Panc1 (cell line): ENCODE measurements around the gene HP. TPM values are rescaled to one million over a fixed set of nuclear protein-coding genes. Genes with fewer than 3 reads are reported as not detected.

Experiments used
- ATAC-seq: fragments of 200-7000 bp; cut with Tn5 transposase; 2 replicates; pipeline ENCODE4 v1.9.1; 2020; ENCODE audit warnings: mild to moderate bottlenecking, moderate library complexity
- BruUV-seq: library from RNA; stranded (reverse); fragments of 400-500 nt; replicated peaks from 2 replicates; lab custom pipeline; 2021; lab: Mats Ljungman, UMichigan
- CTCF ChIA-PET: fragments of 300-600 bp; sonication (Branson Sonifier 250); formaldehyde crosslinking; loops from one replicate; lab custom pipeline; 2022; ENCODE audit warnings: antibody characterized with exemption; lab: Charles Lee
- POLR2A ChIA-PET: fragments of 300-600 bp; sonication (Branson Sonifier 250); formaldehyde crosslinking; loops from one replicate; lab custom pipeline; 2022; ENCODE audit warnings: antibody characterized with exemption; lab: Charles Lee
- DNase-seq: peaks from one replicate; pipeline ENCODE4 v3.0.0-alpha.2; 2010; ENCODE audit warnings: low read depth, low spot score
- H3K27ac ChIP-seq: 2 replicates; pipeline ENCODE4 v1.5.1; 2011; ENCODE audit warnings: mild to moderate bottlenecking, low read length, inconsistent platforms
- H3K27me3 ChIP-seq: fragments of 200-500 bp; sonication (Bioruptor generic); 2 replicates; pipeline ENCODE4 v1.6.0; 2014; ENCODE audit warnings: low read length, inconsistent platforms; ENCODE audit not compliant: control insufficient read depth, insufficient read depth
- H3K36me3 ChIP-seq: fragments of 200-500 bp; sonication (Bioruptor generic); 2 replicates; pipeline ENCODE4 v1.5.1; 2014; ENCODE audit warnings: inconsistent platforms, mild to moderate bottlenecking, low read length, moderate library complexity; ENCODE audit not compliant: control insufficient read depth, insufficient read depth
- H3K4me1 ChIP-seq: 2 replicates; pipeline ENCODE4 v1.5.1; 2011; ENCODE audit warnings: inconsistent platforms, mild to moderate bottlenecking, low read length, moderate library complexity; ENCODE audit not compliant: control insufficient read depth, insufficient read depth
- H3K4me3 ChIP-seq, 2 experiments: 2 replicates each; pipeline ENCODE4 v1.5.1; 2011 to 2012; ENCODE audit warnings: low read depth in 2 of 2, low read length in 2 of 2, mild to moderate bottlenecking in 2 of 2, inconsistent platforms in 1 of 2, moderate library complexity in 1 of 2
- H3K9me3 ChIP-seq: fragments of 200-500 bp; sonication (Bioruptor generic); 2 replicates; pipeline ENCODE4 v1.5.1; 2014; ENCODE audit warnings: low read depth, mild to moderate bottlenecking, inconsistent platforms, low read length, moderate library complexity; ENCODE audit not compliant: control insufficient read depth, insufficient read depth
- CTCF ChIP-seq: fragments of 450-650 bp; IDR thresholded peaks from 2 replicates; pipeline ENCODE4 v1.5.1; 2017; ENCODE audit warnings: mild to moderate bottlenecking
- POLR2AphosphoS5 ChIP-seq: IDR thresholded peaks from 2 replicates; pipeline ENCODE4 v1.6.1; 2012; ENCODE audit warnings: mild to moderate bottlenecking, low read depth, low read length, moderate library complexity
- REST ChIP-seq, 2 experiments: IDR thresholded peaks; 2 replicates each; pipeline ENCODE4 v1.6.1; 2011 to 2012; ENCODE audit warnings: low read depth in 2 of 2, control low read depth in 1 of 2, low read length in 1 of 2, mild to moderate bottlenecking in 1 of 2, moderate library complexity in 1 of 2; ENCODE audit not compliant: insufficient read depth in 1 of 2
- SIN3A ChIP-seq: IDR thresholded peaks from 2 replicates; pipeline ENCODE4 v1.6.1; 2012; ENCODE audit warnings: low read depth, mild to moderate bottlenecking, low read length, moderate library complexity, borderline replicate concordance; ENCODE audit not compliant: insufficient read depth
- TCF7L2 ChIP-seq: IDR thresholded peaks from 2 replicates; pipeline ENCODE4 v1.6.1; 2011; ENCODE audit warnings: mild to moderate bottlenecking, low read depth, low read length, inconsistent platforms
- in situ Hi-C: cut with HindIII; loops from 2 replicates; pipeline ENCODE4 v1.10.0; 2016; ENCODE audit warnings: low sequenced_read_pairs, low pct_unique_long_range_greater_than_20kb
- intact Hi-C: fragments of 100-400 bp; cut with micrococcal nuclease; formaldehyde crosslinking; loops from one replicate; pipeline ENCODE4 v1.10.0; 2022; ENCODE audit not compliant: unreplicated experiment
- total RNA-seq: library from RNA; stranded (reverse); gene quantifications from one replicate; pipeline ENCODE4 v1.2.1, GENCODE V29; 2021; ENCODE audit not compliant: unreplicated experiment

The HP gene
- total RNA-seq, 1 experiment from 2014 or later, result 7.0 TPM

GRCh38 chr16:72023962-72024361 lies 30.3 kb upstream of the HP start:
- DNase-seq (no peak), ATAC-seq (no peak)
- Histone ChIP-seq H3K36me3 (no peaks in the 10 kb centered on the region), H3K27ac (no peak overlapping the region), H3K4me3 (no peak overlapping the region), H3K27me3 (no peaks in the 10 kb centered on the region), H3K9me3 (no peaks in the 10 kb centered on the region), H3K4me1 (no peaks in the 10 kb centered on the region)
- no TSS peak for BruUV-seq
- TF ChIP-seq REST (IDR thresholded peaks at IDR 0.05; ENCODE audit: insufficient read depth in 1 of 2, low read depth in 2 of 2, low read length in 1 of 2), result no peak
- TF ChIP-seq TCF7L2, result no peak
- no peak for TF ChIP-seq CTCF
- TF ChIP-seq SIN3A, result no peak
- intact Hi-C loops (no loop called here), in situ Hi-C loops (no loop called here)
- ChIA-PET POLR2A (no interaction called here), CTCF (no interaction called here)

- DNase-seq, result no peak
- TF ChIP-seq SIN3A (no peak), CTCF (no peak), TCF7L2 (no peak), POLR2AphosphoS5 (no peak), REST (IDR thresholded peaks at IDR 0.05; ENCODE audit: insufficient read depth in 1 of 2, low read depth in 2 of 2, low read length in 1 of 2) (no peak)
- in situ Hi-C loops, result no loop called here
- POLR2A ChIA-PET, result no interaction called here
- Histone ChIP-seq H3K27me3 (no peaks in the 10 kb centered on the region), H3K4me3 (no peak overlapping the region), H3K9me3 (no peaks in the 10 kb centered on the region), H3K4me1 (no peaks in the 10 kb centered on the region), H3K36me3 (no peaks in the 10 kb centered on the region), H3K27ac (no peak overlapping the region)
- CTCF ChIA-PET, result no interaction called here
- BruUV-seq, result no TSS peak
- ATAC-seq, result no peak
- intact Hi-C loops, result no loop called here
Measured at GRCh38 chr16:72024862-72025382, 29.4 kb upstream of the HP start.
